Measurements from ENCODE around the gene ZNF3. TPM values are rescaled to one million over a fixed set of nuclear protein-coding genes. Genes with fewer than 3 reads are reported as not detected.
A peak's percentile ranks its signal among the peaks of the same experiment; 100 is the strongest.
"Not testable (repeated sequence)": the region's sequence is repeated elsewhere in the genome, so short reads cannot be mapped to it uniquely, and the experiment has no call there.

ZNF3 gene
- 30.8 TPM for total RNA-seq
- polyA plus RNA-seq (ENCODE audit: insufficient read depth, low read depth, low replicate concordance) = 15.8 TPM
- long read RNA-seq, donor 1, transcript ZNF3-202 (6 exons, 2,799 nt) = major isoform, 5 of 6 reads
- long read RNA-seq, donor 1, partial matches to known transcripts = 0 of 6 reads
- long read RNA-seq, donor 1, other reads (novel, unspliced or antisense) = 0 of 6 reads
- long read RNA-seq, donor 2, partial matches to known transcripts = 170 of 177 reads
- long read RNA-seq, donor 2, other reads (novel, unspliced or antisense) = 0 of 177 reads
- long read RNA-seq, donor 3, transcript ZNF3-202 (6 exons, 2,799 nt) = major isoform, 8 of 9 reads
- long read RNA-seq, donor 3, partial matches to known transcripts = 0 of 9 reads
- long read RNA-seq, donor 3, other reads (novel, unspliced or antisense) = 0 of 9 reads
- long read RNA-seq, donor 4, transcript ZNF3-202 (6 exons, 2,799 nt) = major isoform, 6 of 169 reads
- long read RNA-seq, donor 4, partial matches to known transcripts = 63 of 169 reads
- long read RNA-seq, donor 4, other reads (novel, unspliced or antisense) = 97 of 169 reads
- long read RNA-seq, donor 5 = 0 reads
- long read RNA-seq, donor 6, transcript ZNF3-202 (6 exons, 2,799 nt) = major isoform, 12 of 13 reads
- long read RNA-seq, donor 6, partial matches to known transcripts = 0 of 13 reads
- long read RNA-seq, donor 6, other reads (novel, unspliced or antisense) = 0 of 13 reads
- long read RNA-seq, donor 7, transcript ZNF3-202 (6 exons, 2,799 nt) = major isoform, 17 of 39 reads
- long read RNA-seq, donor 7, partial matches to known transcripts = 0 of 39 reads
- long read RNA-seq, donor 7, other reads (novel, unspliced or antisense) = 16 of 39 reads
- long read RNA-seq, donor 8, partial matches to known transcripts = 118 of 242 reads
- long read RNA-seq, donor 8, other reads (novel, unspliced or antisense) = 116 of 242 reads
- long read RNA-seq, donor 9, transcript ZNF3-202 (6 exons, 2,799 nt) = major isoform, 9 of 20 reads
- long read RNA-seq, donor 9, partial matches to known transcripts = 9 of 20 reads
- long read RNA-seq, donor 9, other reads (novel, unspliced or antisense) = 0 of 20 reads
- long read RNA-seq, donor 10, transcript ZNF3-202 (6 exons, 2,799 nt) = major isoform, 7 of 9 reads
- long read RNA-seq, donor 10, partial matches to known transcripts = 0 of 9 reads
- long read RNA-seq, donor 10, other reads (novel, unspliced or antisense) = 0 of 9 reads

DNA sequence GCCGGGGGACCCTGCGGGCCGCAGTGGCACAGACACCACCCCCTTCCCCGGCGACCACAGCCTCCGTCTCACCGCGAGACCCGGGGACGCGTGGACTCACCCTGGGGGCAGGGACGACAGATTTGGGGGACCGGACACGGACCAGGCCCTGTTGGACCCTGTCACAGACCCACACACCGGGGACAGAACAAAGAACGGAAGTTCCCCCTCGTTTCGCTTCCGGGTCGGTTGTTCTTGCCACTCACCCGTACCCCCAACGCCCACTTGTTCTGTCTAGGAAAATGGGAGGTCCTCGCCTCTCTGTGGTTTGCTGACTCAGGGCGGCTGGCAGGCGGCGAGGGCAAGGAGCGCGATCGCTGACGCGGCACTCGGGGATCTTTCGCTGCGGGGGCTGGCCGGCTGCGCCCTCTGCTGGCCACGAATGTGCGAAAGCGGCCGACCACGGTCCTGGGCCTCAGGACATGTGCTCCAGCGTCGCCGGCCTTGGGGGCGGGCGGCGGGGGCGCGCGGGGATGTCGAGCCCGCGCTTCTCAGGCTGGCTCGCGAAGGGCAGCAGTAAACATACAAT, at the start of gene ZNF3:
ZNF3 (minus strand) TSS at position 189 of the 568 bp plus-strand sequence. CDS start 4,366 bp downstream, outside the sequence.
- intact Hi-C loops (cut with DNase I) = no loop called here

DNA sequence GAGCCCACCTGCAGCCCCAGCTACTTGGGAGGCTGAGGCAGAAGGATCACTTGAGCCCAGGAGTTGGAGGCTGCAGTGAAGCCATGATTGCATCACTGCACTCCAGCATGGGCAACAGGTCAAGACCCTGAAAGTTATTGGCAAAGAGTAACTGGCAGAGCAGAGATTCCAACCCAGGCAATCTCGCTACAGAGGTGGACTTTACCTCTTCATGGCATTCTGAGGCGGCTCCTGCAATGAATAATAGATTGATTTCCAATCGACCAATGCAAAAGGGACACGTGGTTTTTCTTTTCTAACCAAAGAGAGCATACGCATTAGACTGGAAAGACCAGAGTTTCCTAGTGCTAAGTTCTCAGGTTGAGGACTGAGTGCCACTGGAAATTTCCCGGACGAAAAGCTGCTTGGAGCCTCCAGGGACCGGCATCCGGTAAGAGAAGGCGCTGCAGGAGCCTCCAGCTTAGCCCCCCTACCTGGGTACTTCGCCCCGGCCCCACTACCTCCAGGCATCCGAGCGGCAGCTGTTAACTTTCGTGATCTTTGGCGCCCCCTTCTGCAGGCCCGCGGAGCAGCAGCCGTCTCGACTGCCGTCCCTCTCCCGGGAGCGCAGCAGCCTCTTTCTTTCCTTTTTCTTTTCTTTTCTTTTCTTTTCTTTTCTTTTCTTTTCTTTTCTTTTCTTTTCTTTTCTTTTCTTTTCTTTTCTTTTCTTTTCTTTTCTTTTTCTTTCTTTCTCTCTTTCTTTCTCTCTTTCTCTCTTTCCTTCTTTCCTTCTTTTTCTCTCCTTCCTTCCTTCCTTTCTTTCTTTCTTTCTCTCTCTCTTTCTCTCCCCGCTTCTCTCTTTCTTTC, 49.3 kb upstream of the ZNF3 start:
- Histone ChIP-seq H3K27ac (ENCODE audit: low read depth in 2 of 2, low read length in 2 of 2) (no peak overlapping the region), H3K36me3 (ENCODE audit: control insufficient read depth in 2 of 3, insufficient read depth in 3 of 3, low read length in 3 of 3) (no peaks in the 10 kb centered on the region), H3K27me3 (ENCODE audit: control insufficient read depth, insufficient read depth, low read length) (no peaks in the 10 kb centered on the region), H3K4me3 (ENCODE audit: low read length in 3 of 3) (peak overlapping the region in 1 of 3 donors; percentile 30), H3K4me1 (ENCODE audit: control insufficient read depth in 2 of 3, insufficient read depth in 2 of 3, low read depth in 1 of 3, low read length in 3 of 3) (peaks cover 0 to 8% (median 5%) of the 10 kb centered on the region in 3 donors), H3K9ac (ENCODE audit: low read length in 3 of 3) (no peak overlapping the region), H3K9me3 (ENCODE audit: control insufficient read depth in 2 of 3, insufficient read depth in 1 of 3, low read length in 3 of 3) (no peaks in the 10 kb centered on the region)
- FAIRE-seq (no peak), DNase-seq (peak; percentile 85 to 91 (median 89))
- intact Hi-C loops (cut with DNase I) = no loop called here
- TF ChIP-seq, protein P1, sequence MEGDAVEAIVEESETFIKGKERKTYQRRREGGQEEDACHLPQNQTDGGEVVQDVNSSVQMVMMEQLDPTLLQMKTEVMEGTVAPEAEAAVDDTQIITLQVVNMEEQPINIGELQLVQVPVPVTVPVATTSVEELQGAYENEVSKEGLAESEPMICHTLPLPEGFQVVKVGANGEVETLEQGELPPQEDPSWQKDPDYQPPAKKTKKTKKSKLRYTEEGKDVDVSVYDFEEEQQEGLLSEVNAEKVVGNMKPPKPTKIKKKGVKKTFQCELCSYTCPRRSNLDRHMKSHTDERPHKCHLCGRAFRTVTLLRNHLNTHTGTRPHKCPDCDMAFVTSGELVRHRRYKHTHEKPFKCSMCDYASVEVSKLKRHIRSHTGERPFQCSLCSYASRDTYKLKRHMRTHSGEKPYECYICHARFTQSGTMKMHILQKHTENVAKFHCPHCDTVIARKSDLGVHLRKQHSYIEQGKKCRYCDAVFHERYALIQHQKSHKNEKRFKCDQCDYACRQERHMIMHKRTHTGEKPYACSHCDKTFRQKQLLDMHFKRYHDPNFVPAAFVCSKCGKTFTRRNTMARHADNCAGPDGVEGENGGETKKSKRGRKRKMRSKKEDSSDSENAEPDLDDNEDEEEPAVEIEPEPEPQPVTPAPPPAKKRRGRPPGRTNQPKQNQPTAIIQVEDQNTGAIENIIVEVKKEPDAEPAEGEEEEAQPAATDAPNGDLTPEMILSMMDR (IDR thresholded peaks at IDR 0.05; ENCODE audit: borderline replicate concordance, extremely low read depth, insufficient read depth) = peak; percentile 94

More for the DNA sequence above, at the start of gene ZNF3:
- H3K9me3 ChIP-seq (ENCODE audit: control insufficient read depth in 2 of 3, insufficient read depth in 1 of 3, low read length in 3 of 3) = peaks cover 0 to 3% (median 0%) of the 10 kb centered on the region in 3 donors
- TF ChIP-seq, protein P1 (IDR thresholded peaks at IDR 0.05; ENCODE audit: borderline replicate concordance, extremely low read depth, insufficient read depth) = peak; percentile 92
- H3K27me3 ChIP-seq (ENCODE audit: control insufficient read depth, insufficient read depth, low read length) = no peaks in the 10 kb centered on the region
- H3K36me3 ChIP-seq (ENCODE audit: control insufficient read depth in 2 of 3, insufficient read depth in 3 of 3, low read length in 3 of 3) = peaks cover 0 to 11% (median 4%) of the 10 kb centered on the region in 3 donors
- peak within 1 kb of the TSS; percentile 97 to 98 (median 98) for H3K4me3 ChIP-seq (ENCODE audit: low read length in 3 of 3)
- peak within 1 kb of the TSS; percentile 71 to 81 for H3K27ac ChIP-seq (ENCODE audit: low read depth in 2 of 2, low read length in 2 of 2)
- FAIRE-seq (peak; percentile 85), DNase-seq (peak; percentile 99 to 100 (median 100))
- H3K9ac ChIP-seq (ENCODE audit: low read length in 3 of 3) = peak within 1 kb of the TSS; percentile 87 to 96 (median 96)
- peaks cover 2 to 21% (median 10%) of the 10 kb centered on the region in 3 donors for H3K4me1 ChIP-seq (ENCODE audit: control insufficient read depth in 2 of 3, insufficient read depth in 2 of 3, low read depth in 1 of 3, low read length in 3 of 3)

- intact Hi-C loops (cut with DNase I); FAIRE-seq; H3K9ac ChIP-seq (ENCODE audit: low read length in 3 of 3); H3K9me3 ChIP-seq (ENCODE audit: control insufficient read depth in 2 of 3, insufficient read depth in 1 of 3, low read length in 3 of 3); H3K27ac ChIP-seq (ENCODE audit: low read depth in 2 of 2, low read length in 2 of 2); H3K27me3 ChIP-seq (ENCODE audit: control insufficient read depth, insufficient read depth, low read length); H3K4me1 ChIP-seq (ENCODE audit: control insufficient read depth in 2 of 3, insufficient read depth in 2 of 3, low read depth in 1 of 3, low read length in 3 of 3); DNase-seq; H3K36me3 ChIP-seq (ENCODE audit: control insufficient read depth in 2 of 3, insufficient read depth in 3 of 3, low read length in 3 of 3); H3K4me3 ChIP-seq (ENCODE audit: low read length in 3 of 3): not testable (repeated sequence)
Observed at GRCh38 chr7:100130220-100130607, 48.7 kb upstream of the ZNF3 start.
